HepG2 (cell line): Measurements from ENCODE around the gene DNLZ. TPM values are rescaled to one million over a fixed set of nuclear protein-coding genes. Genes with fewer than 3 reads are reported as not detected.

Source experiments
- AHDC1 ChIP-seq: sonication (generic); formaldehyde crosslinking; IDR thresholded peaks from 2 replicates; pipeline ENCODE4 v1.5.1; 2020; ENCODE audit warnings: mild to moderate bottlenecking, missing genetic modification reagents, borderline replicate concordance
- CBFB ChIP-seq: sonication (generic); formaldehyde crosslinking; IDR thresholded peaks from 2 replicates; pipeline ENCODE4 v1.4.0; 2020; ENCODE audit warnings: missing genetic modification reagents
- FIP1L1 ChIP-seq: fragments of 200-400 bp; formaldehyde crosslinking; IDR thresholded peaks from 2 replicates; pipeline ENCODE4 v1.6.1; 2018; ENCODE audit warnings: low read depth, mild to moderate bottlenecking, low read length, moderate library complexity, borderline replicate concordance; ENCODE audit not compliant: insufficient read depth
- HNF1B ChIP-seq: sonication (generic); formaldehyde crosslinking; IDR thresholded peaks from 2 replicates; pipeline ENCODE4 v1.5.1; 2020; ENCODE audit warnings: mild to moderate bottlenecking, moderate library complexity, missing genetic modification reagents
- IKZF1 ChIP-seq: fragments of 450-650 bp; IDR thresholded peaks from 2 replicates; pipeline ENCODE4 v1.7.1; 2016
- KLF12 ChIP-seq: sonication (generic); formaldehyde crosslinking; IDR thresholded peaks from 2 replicates; pipeline ENCODE4 v1.4.0; 2020; ENCODE audit warnings: missing genetic modification reagents, borderline replicate concordance
- SNRNP70 ChIP-seq: fragments of 200-400 bp; formaldehyde crosslinking; IDR thresholded peaks from 2 replicates; pipeline ENCODE4 v1.6.1; 2017; ENCODE audit warnings: mild to moderate bottlenecking, low read depth, low read length, moderate library complexity
- ZBTB46 ChIP-seq: sonication (generic); formaldehyde crosslinking; IDR thresholded peaks from 2 replicates; pipeline ENCODE4 v1.4.0; 2020; ENCODE audit warnings: mild to moderate bottlenecking, missing genetic modification reagents, borderline replicate concordance
- ZFY ChIP-seq: sonication (generic); formaldehyde crosslinking; IDR thresholded peaks from 2 replicates; pipeline ENCODE4 v1.4.0; 2020; ENCODE audit warnings: missing genetic modification reagents
- ZMAT5 ChIP-seq: sonication (generic); formaldehyde crosslinking; IDR thresholded peaks from 2 replicates; pipeline ENCODE4 v1.5.0; 2020; ENCODE audit warnings: mild to moderate bottlenecking, low read depth, missing genetic modification reagents, borderline replicate concordance
- ZNF414 ChIP-seq: sonication (generic); formaldehyde crosslinking; IDR thresholded peaks from 2 replicates; pipeline ENCODE4 v1.5.0; 2020; ENCODE audit warnings: missing genetic modification reagents
- ZNF550 ChIP-seq: sonication (generic); formaldehyde crosslinking; IDR thresholded peaks from 2 replicates; pipeline ENCODE4 v1.4.0; 2020; ENCODE audit warnings: mild to moderate bottlenecking, missing genetic modification reagents, borderline replicate concordance
- polyA plus RNA-seq, 8 experiments: library from polyadenylated mRNA; depleted of rRNA in 3 of 8; stranded (reverse) in 7 of 8; unstranded in 1 of 8; fragments of >200 nt; fragmentation: Illumina TruSeq in 4 of 8; extraction: Trizol in 4 of 8; gene quantifications; 2 replicates each; pipeline versions ENCODE4 v1.2.1 to v1.2.3, GENCODE V29; 2011 to 2016; ENCODE audit warnings: low read depth in 4 of 8, missing spikeins in 1 of 8, mixed read lengths in 1 of 8; ENCODE audit not compliant: insufficient read depth in 1 of 8
- total RNA-seq, 5 experiments: library from RNA; depleted of rRNA; stranded (reverse); fragments of >200 nt; fragmentation: Illumina TruSeq; extraction: Trizol; gene quantifications; 2 replicates each; pipeline ENCODE4 v1.2.3, GENCODE V29; 2016; ENCODE audit warnings: low read depth in 1 of 5
- TF ChIP-seq, protein P1 (sequence below): sonication (generic); formaldehyde crosslinking; IDR thresholded peaks from 2 replicates; pipeline ENCODE4; 2020; ENCODE audit warnings: missing genetic modification reagents, mild to moderate bottlenecking, borderline replicate concordance

Gene DNLZ
- total and polyA plus RNA-seq, 2 of the 13 experiments (the other 11 are each of a cell fraction or from before 2014, with no cell fraction given): 3.4 to 8.0 TPM

GRCh38 chr9:136311051-136312008, 52.2 kb downstream of the DNLZ start (continued):
- TF ChIP-seq IKZF1 (no peak), FIP1L1 (no peak), ZFY (CRISPR knock-in tag) (0 out of 2 replicates have a peak, but pooled peaks have one; percentile 13), SNRNP70 (no peak), ZMAT5 (CRISPR knock-in tag) (no peak), ZNF414 (no peak), CBFB (no peak), ZNF550 (CRISPR knock-in tag) (no peak), KLF12 (CRISPR knock-in tag) (0 out of 2 replicates have a peak, but pooled peaks have one; percentile 34), HNF1B (CRISPR knock-in tag) (0 out of 2 replicates have a peak, but pooled peaks have one; percentile 32), AHDC1 (CRISPR knock-in tag) (no peak), ZBTB46 (CRISPR knock-in tag) (no peak)
- TF ChIP-seq, protein P1, sequence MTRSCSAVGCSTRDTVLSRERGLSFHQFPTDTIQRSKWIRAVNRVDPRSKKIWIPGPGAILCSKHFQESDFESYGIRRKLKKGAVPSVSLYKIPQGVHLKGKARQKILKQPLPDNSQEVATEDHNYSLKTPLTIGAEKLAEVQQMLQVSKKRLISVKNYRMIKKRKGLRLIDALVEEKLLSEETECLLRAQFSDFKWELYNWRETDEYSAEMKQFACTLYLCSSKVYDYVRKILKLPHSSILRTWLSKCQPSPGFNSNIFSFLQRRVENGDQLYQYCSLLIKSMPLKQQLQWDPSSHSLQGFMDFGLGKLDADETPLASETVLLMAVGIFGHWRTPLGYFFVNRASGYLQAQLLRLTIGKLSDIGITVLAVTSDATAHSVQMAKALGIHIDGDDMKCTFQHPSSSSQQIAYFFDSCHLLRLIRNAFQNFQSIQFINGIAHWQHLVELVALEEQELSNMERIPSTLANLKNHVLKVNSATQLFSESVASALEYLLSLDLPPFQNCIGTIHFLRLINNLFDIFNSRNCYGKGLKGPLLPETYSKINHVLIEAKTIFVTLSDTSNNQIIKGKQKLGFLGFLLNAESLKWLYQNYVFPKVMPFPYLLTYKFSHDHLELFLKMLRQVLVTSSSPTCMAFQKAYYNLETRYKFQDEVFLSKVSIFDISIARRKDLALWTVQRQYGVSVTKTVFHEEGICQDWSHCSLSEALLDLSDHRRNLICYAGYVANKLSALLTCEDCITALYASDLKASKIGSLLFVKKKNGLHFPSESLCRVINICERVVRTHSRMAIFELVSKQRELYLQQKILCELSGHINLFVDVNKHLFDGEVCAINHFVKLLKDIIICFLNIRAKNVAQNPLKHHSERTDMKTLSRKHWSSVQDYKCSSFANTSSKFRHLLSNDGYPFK (CRISPR knock-in tag): peak; percentile 44; the same call in 1 of the 2 replicates
